ENCODE measurements around the gene KRTAP17-1. TPM values are rescaled to one million over a fixed set of nuclear protein-coding genes. Genes with fewer than 3 reads are reported as not detected.

Gene KRTAP17-1
- total and polyA plus RNA-seq, 2 of the 4 experiments (the other 2 are of a cell fraction): not detected

DNA sequence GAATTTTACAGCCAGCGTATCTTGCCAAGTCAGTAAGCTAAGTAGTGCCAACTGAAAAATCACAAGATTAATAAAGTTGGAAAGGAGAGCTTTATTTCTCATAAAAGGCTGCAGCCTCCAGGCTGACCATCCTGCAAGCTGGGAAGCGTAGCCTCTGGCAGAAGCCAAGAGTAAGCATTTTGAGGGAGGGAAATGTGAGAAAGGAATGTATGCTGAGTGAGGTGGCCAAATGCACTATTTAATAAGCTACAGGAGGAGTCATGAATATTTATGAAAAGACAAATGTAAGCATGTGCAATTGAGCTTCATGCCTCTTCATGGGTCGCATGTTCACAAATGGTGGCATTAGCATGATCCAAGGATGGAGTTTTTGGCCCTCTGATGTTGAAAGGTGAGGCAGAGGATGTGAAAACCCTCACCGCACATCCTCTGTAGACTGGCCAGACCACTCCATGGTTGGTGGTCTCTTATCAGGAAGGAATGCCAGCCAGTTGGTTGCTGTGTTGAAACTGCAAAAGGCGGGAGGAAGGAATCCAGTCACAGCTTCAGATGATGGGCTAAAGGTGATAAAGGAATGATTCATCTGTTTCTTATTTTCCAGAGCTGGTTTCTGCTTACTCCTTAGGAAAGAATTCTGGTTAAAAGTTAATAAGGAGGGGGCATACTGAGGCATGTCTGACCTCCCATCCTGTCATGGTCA, 44.9 kb upstream of the KRTAP17-1 start:
- Histone ChIP-seq H2AK9ac (replicated peaks; ENCODE audit: low read depth, low read length, poor library complexity) (no peak overlapping the region), H2BK5ac (ENCODE audit: low read depth, low read length, poor library complexity, severe bottlenecking) (peak overlapping the region; percentile 87), H2AFZ (replicated peaks; ENCODE audit: low read length, poor library complexity) (peak overlapping the region; percentile 79), H3K56ac (ENCODE audit: extremely low read depth, insufficient read depth, low read length) (no peak overlapping the region), H4K5ac (ENCODE audit: low read depth, low read length) (no peak overlapping the region; the same call in 1 of the 2 replicates), H3K18ac (ENCODE audit: low read depth, low read length) (peak overlapping the region; percentile 34; the same call in 1 of the 2 replicates), H3K9me1 (ENCODE audit: insufficient read depth, low read length) (peaks cover 4% of the 10 kb centered on the region), H3K9me3 (ENCODE audit: control insufficient read depth, insufficient read depth, low read length) (peaks cover 5% of the 10 kb centered on the region), H3K27ac (ENCODE audit: insufficient read depth, low read length) (no peak overlapping the region; the same call in 1 of the 2 replicates), H4K20me1 (ENCODE audit: insufficient read depth, low read length) (no peaks in the 10 kb centered on the region), H3K36me3 (ENCODE audit: control insufficient read depth, insufficient read depth, low read length) (no peaks in the 10 kb centered on the region), H2BK15ac (ENCODE audit: low read depth, low read length) (0 out of 3 replicates have a peak overlapping the region, but pooled peaks have one; percentile 23), H2BK120ac (ENCODE audit: low read depth, low read length) (peak overlapping the region; percentile 64), H2AK5ac (ENCODE audit: low read depth, low read length) (peak overlapping the region; percentile 74; the same call in 1 of the 2 replicates), H3K4ac (ENCODE audit: low read depth, low read length) (peak overlapping the region; percentile 46; the same call in 1 of the 2 replicates), H3K23ac (ENCODE audit: low read depth, low read length) (no peak overlapping the region), H4K8ac (ENCODE audit: low read depth in 2 of 2, low read length in 2 of 2) (no peak overlapping the region; a peak in 1 of 4 replicates), H3K27me3 (ENCODE audit: control insufficient read depth, insufficient read depth, low read length) (no peaks in the 10 kb centered on the region), H3K4me3 (ENCODE audit: insufficient read depth, low read depth, low read length) (no peak overlapping the region), H4K91ac (ENCODE audit: insufficient read depth, low read depth, low read length) (peak overlapping the region; percentile 42; the same call in 1 of the 2 replicates), H3K79me1 (ENCODE audit: low read depth in 1 of 2, low read length in 2 of 2) (no peaks in the 10 kb centered on the region), H3K4me1 (ENCODE audit: control insufficient read depth, insufficient read depth, low read length) (peaks cover 2% of the 10 kb centered on the region; the same call in 1 of the 2 replicates), H3K9ac (ENCODE audit: low read depth, low read length) (no peak overlapping the region), H2BK20ac (ENCODE audit: low read depth, low read length) (peak overlapping the region; percentile 86; the same call in 1 of the 2 replicates), H3K14ac (replicated peaks; ENCODE audit: low read depth, low read length) (peak overlapping the region; percentile 7; the same call in 1 of the 2 replicates), H3K4me2 (ENCODE audit: low read depth, low read length) (no peak overlapping the region)
- ChIA-PET POLR2A (ENCODE audit: unreplicated experiment) (no interaction called here), CTCF (no interaction called here)
- peak; percentile 59 for DNase-seq
- in situ Hi-C loops (cut with MboI; ENCODE audit: low sequenced_read_pairs) (no loop called here), intact Hi-C loops (cut with micrococcal nuclease) (no loop called here), dilution Hi-C loops (cut with HindIII; ENCODE audit: low sequenced_read_pairs, unreplicated experiment) (no loop called here)
- 92% methylated on average over 2 of the region's 5 CpGs; no CpG with 5 or more reads in 1 of the 2 experiments for WGBS, 2 experiments (ENCODE audit: extremely low coverage in 2 of 2, insufficient read length in 1 of 2)
- peak; percentile 17 for ATAC-seq (ENCODE audit: low read depth)
- BruUV-seq (replicated peaks): no TSS peak
- TF ChIP-seq CHD1 (IDR thresholded peaks at IDR 0.05; ENCODE audit: low read depth, low read length) (no peak), POLR2A (IDR thresholded peaks at IDR 0.05; ENCODE audit: low read depth, low read length) (no peak), SMC3 (IDR thresholded peaks at IDR 0.05; ENCODE audit: low read depth, low read length) (no peak), BHLHE40 (IDR thresholded peaks at IDR 0.05; ENCODE audit: low read depth, low read length) (no peak), MAZ (IDR thresholded peaks at IDR 0.05; ENCODE audit: borderline replicate concordance, low read depth, low read length) (no peak), NFE2L2 (IDR thresholded peaks at IDR 0.05; ENCODE audit: low read depth, low read length) (no peak), RCOR1 (IDR thresholded peaks at IDR 0.05; ENCODE audit: insufficient replicate concordance, low read length) (no peak), MXI1 (IDR thresholded peaks at IDR 0.05; ENCODE audit: borderline replicate concordance, low read depth, low read length) (no peak), ELK1 (IDR thresholded peaks at IDR 0.05; ENCODE audit: borderline replicate concordance, low read depth, low read length) (no peak), MAFK (IDR thresholded peaks at IDR 0.05; ENCODE audit: low read depth, low read length) (no peak), USF2 (IDR thresholded peaks at IDR 0.05; ENCODE audit: low read depth, low read length) (no peak), CEBPB (IDR thresholded peaks at IDR 0.05; ENCODE audit: low read depth, low read length) (peak; percentile 37; the same call in 1 of the 2 replicates), RAD21 (IDR thresholded peaks at IDR 0.05; ENCODE audit: low read length) (no peak), RFX5 (IDR thresholded peaks at IDR 0.05; ENCODE audit: low read depth, low read length) (no peak)
